Fibroblast of lung (primary cell): Measurements from ENCODE around the gene UCN2. TPM values are rescaled to one million over a fixed set of nuclear protein-coding genes. Genes with fewer than 3 reads are reported as not detected.

Source experiments
- DNase-seq, 2 donors: peaks; one replicate each; pipeline versions ENCODE4 v3.0.0 to v3.0.0-alpha.2; 2010; ENCODE audit warnings: low read depth in 2 of 2
- H2AFZ ChIP-seq: 2 replicates; pipeline ENCODE4 v1.5.1; 2012; ENCODE audit warnings: low read length, control low read depth, inconsistent platforms
- H3K27ac ChIP-seq: 2 replicates; pipeline ENCODE4 v1.5.1; 2011; ENCODE audit warnings: low read length, control low read depth; ENCODE audit not compliant: insufficient read depth
- H3K27me3 ChIP-seq: 2 replicates; pipeline ENCODE4 v1.5.1; 2011; ENCODE audit warnings: mild to moderate bottlenecking, low read length; ENCODE audit not compliant: control insufficient read depth, insufficient read depth
- H3K36me3 ChIP-seq: 2 replicates; pipeline ENCODE4 v1.5.1; 2011; ENCODE audit warnings: low read length; ENCODE audit not compliant: control insufficient read depth, insufficient read depth
- H3K4me1 ChIP-seq: 2 replicates; pipeline ENCODE4 v1.5.1; 2011; ENCODE audit warnings: low read length; ENCODE audit not compliant: control insufficient read depth, insufficient read depth; ENCODE audit errors: extremely low read depth
- H3K4me2 ChIP-seq: 2 replicates; pipeline ENCODE4 v1.5.1; 2011; ENCODE audit warnings: low read length, control low read depth; ENCODE audit not compliant: insufficient read depth; ENCODE audit errors: extremely low read depth
- H3K4me3 ChIP-seq, 4 experiments: fragments of 200-600 bp in 1 of 4; sonication (generic) in 1 of 4; replicated peaks in 1 of 4; 2 replicates each; pipeline ENCODE4 v1.5.1; 2011 to 2016; ENCODE audit warnings: low read length in 4 of 4, low read depth in 3 of 4, mild to moderate bottlenecking in 3 of 4, control low read depth in 2 of 4, inconsistent platforms in 1 of 4, mixed read lengths in 1 of 4; ENCODE audit not compliant: insufficient read depth in 1 of 4; ENCODE audit errors: control extremely low read depth in 1 of 4
- H3K79me2 ChIP-seq: 2 replicates; pipeline ENCODE4 v1.5.1; 2012; ENCODE audit warnings: mild to moderate bottlenecking, low read length, inconsistent platforms; ENCODE audit not compliant: control insufficient read depth, insufficient read depth
- H3K9ac ChIP-seq: 2 replicates; pipeline ENCODE4 v1.5.1; 2011; ENCODE audit warnings: mild to moderate bottlenecking, low read length, control low read depth; ENCODE audit not compliant: insufficient read depth
- H3K9me3 ChIP-seq: 2 replicates; pipeline ENCODE4 v1.5.1; 2012; ENCODE audit warnings: low read depth, low read length; ENCODE audit not compliant: control insufficient read depth, insufficient read depth
- H4K20me1 ChIP-seq: 2 replicates; pipeline ENCODE4 v1.5.1; 2011; ENCODE audit warnings: low read length; ENCODE audit not compliant: control insufficient read depth, insufficient read depth; ENCODE audit errors: extremely low read depth
- EZH2 ChIP-seq: IDR thresholded peaks from 2 replicates; pipeline ENCODE4 v1.5.1; 2012; ENCODE audit warnings: low read length, control low read depth, mild to moderate bottlenecking; ENCODE audit errors: missing control alignments
- polyA plus RNA-seq, 2 donors: library from polyadenylated mRNA; depleted of rRNA in 1 of 2; stranded (reverse) in 1 of 2; unstranded in 1 of 2; fragments of >200 nt; gene quantifications; 2 replicates each; pipeline ENCODE4 v1.2.1, GENCODE V29; 2011 to 2012; ENCODE audit warnings: missing spikeins in 1 of 2
- total RNA-seq: library from RNA; depleted of rRNA; stranded (reverse); fragments of >200 nt; gene quantifications from 2 replicates; pipeline ENCODE4 v1.2.1, GENCODE V29; 2014
- TF ChIP-seq, protein P1 (sequence below), 2 donors: IDR thresholded peaks in 1 of 2; conservative IDR thresholded peaks in 1 of 2; 1 replicate in 1 of 2; 2 replicates in 1 of 2; pipeline ENCODE4 v1.5.1; 2011 to 2012; ENCODE audit warnings: low read length in 2 of 2, control low read depth in 1 of 2, inconsistent platforms in 1 of 2, low read depth in 1 of 2, mild to moderate bottlenecking in 1 of 2

UCN2 gene
- total and polyA plus RNA-seq, 2 donors (not counting 1 experiment from before 2014, with no cell fraction given): 0.07 to 0.66 TPM

DNA sequence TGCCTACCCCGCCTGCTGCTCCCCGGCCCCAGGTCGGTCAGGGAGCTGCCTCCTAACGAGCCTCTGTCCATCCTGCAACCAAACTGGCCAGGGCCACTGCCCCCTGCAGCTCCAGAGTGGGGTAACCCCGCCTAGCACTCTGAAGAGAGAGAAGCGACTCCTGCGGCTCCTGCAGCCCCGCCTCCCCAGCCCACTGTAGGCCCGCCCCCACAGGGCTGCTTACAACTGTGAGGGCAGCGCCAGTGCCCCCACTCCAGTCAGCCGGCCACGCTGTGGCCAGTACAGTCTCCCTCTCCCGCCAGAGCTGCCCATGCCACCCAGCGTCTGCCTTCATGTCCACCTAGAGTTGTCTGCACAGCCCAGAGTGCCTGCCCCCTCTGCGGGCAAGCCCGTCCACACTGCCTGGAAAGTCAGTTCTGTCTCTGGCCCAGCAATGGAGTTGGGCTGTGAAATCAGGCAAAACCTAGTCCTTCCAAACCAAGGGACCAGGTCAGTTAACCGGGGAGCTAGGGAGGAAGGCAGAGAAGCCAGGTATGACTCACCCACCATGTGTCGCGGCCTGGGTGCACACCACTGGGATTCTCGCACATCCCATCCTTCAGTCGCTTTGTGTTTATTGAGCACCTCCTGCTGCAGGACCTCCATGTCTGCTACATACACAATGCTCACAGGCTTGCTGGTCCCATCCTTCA is 2.4 kb downstream of the UCN2 start:
- Histone ChIP-seq H3K9ac (no peak overlapping the region), H3K4me1 (peaks cover 46% of the 10 kb centered on the region)

DNA sequence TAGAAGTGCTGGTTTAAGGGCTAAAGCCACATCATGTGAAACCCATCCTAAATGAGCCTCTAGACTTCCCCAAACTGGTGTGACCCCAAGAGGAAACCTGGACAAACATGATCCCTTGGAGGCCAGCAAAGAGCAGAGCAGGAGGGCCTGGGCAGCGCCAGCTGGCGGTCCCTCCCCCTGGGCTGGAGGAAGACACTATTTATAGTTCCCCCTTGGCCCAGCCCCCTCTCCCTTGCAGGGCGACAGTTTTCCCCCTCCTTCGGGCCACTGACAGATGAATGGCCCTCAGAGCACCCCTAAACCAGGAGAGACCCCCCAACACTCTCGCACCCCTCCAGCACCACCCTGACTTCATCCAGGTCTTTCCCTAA is 2.9 kb downstream of the UCN2 start:
- no peaks in the 10 kb centered on the region for H4K20me1 ChIP-seq
- H3K4me1 ChIP-seq: peaks cover 43% of the 10 kb centered on the region
- no peak overlapping the region for H3K9ac ChIP-seq
- H3K4me2 ChIP-seq: peak overlapping the region; percentile 70
- no peaks in the 10 kb centered on the region for H3K27me3 ChIP-seq
- TF ChIP-seq, protein P1, sequence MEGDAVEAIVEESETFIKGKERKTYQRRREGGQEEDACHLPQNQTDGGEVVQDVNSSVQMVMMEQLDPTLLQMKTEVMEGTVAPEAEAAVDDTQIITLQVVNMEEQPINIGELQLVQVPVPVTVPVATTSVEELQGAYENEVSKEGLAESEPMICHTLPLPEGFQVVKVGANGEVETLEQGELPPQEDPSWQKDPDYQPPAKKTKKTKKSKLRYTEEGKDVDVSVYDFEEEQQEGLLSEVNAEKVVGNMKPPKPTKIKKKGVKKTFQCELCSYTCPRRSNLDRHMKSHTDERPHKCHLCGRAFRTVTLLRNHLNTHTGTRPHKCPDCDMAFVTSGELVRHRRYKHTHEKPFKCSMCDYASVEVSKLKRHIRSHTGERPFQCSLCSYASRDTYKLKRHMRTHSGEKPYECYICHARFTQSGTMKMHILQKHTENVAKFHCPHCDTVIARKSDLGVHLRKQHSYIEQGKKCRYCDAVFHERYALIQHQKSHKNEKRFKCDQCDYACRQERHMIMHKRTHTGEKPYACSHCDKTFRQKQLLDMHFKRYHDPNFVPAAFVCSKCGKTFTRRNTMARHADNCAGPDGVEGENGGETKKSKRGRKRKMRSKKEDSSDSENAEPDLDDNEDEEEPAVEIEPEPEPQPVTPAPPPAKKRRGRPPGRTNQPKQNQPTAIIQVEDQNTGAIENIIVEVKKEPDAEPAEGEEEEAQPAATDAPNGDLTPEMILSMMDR (conservative IDR thresholded peaks at IDR 0.05 in 1 of 2, IDR thresholded peaks at IDR 0.05 in 1 of 2; ENCODE audit: low read depth in 1 of 2, low read length in 2 of 2): no peak
- no peak for TF ChIP-seq EZH2
- H2AFZ ChIP-seq: peak overlapping the region; percentile 18
- H3K9me3 ChIP-seq: no peaks in the 10 kb centered on the region
- DNase-seq: peak; percentile 15 to 19
- H3K79me2 ChIP-seq: no peaks in the 10 kb centered on the region
- peaks cover 6% of the 10 kb centered on the region for H3K36me3 ChIP-seq
- peak overlapping the region in 3 of 4 experiments; percentile 6 to 44 (median 7) for H3K4me3 ChIP-seq
- peak overlapping the region; percentile 26 for H3K27ac ChIP-seq

More for the DNA sequence above, 2.4 kb downstream of the UCN2 start:
- no peaks in the 10 kb centered on the region for H3K27me3 ChIP-seq
- peak; percentile 63 for DNase-seq
- H3K36me3 ChIP-seq: peaks cover 6% of the 10 kb centered on the region
- no peaks in the 10 kb centered on the region for H3K79me2 ChIP-seq
- peak overlapping the region in 2 of 4 experiments; percentile 6 to 44 for H3K4me3 ChIP-seq
- H4K20me1 ChIP-seq: no peaks in the 10 kb centered on the region
- H2AFZ ChIP-seq: peak overlapping the region; percentile 43
- peak overlapping the region; percentile 26 for H3K27ac ChIP-seq
- H3K4me2 ChIP-seq: peak overlapping the region; percentile 70
- H3K9me3 ChIP-seq: no peaks in the 10 kb centered on the region
- TF ChIP-seq, protein P1 (conservative IDR thresholded peaks at IDR 0.05 in 1 of 2, IDR thresholded peaks at IDR 0.05 in 1 of 2; ENCODE audit: low read depth in 1 of 2, low read length in 2 of 2): peak; percentile 41 to 52
- no peak for TF ChIP-seq EZH2

DNA sequence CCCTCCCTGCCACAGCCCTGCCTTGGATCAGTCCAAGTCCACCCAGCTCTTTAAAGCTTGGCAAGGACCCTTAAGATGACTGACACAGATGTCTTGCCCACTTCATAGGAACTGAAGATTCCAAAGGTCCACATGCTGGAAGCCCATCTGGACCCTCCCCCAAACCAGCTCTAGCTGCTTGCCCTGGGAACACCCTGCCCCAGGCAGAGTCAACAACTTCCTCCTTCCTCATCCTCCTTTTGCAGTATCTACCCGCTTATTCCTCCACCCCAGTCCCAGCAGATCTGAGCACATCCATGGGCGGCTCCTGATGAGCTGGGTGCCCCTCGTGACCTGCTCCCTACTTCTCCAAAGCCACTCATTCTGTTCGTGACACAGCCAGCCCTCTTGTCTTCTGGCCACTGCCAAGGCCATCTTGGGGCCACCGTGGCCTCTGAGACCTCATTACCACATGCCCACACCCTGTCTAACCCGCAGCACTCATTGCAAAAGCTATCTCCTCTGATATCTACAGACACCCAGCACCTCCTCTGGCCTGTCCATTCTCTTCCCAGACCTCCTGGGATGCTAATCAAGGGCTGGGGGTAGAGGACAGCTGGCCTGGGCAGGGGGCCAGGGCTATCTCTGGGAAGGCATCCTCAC is 5.0 kb downstream of the UCN2 start:
- Histone ChIP-seq H3K36me3 (peaks cover 6% of the 10 kb centered on the region), H4K20me1 (no peaks in the 10 kb centered on the region), H3K27ac (no peak overlapping the region), H2AFZ (no peak overlapping the region), H3K4me2 (no peak overlapping the region), H3K79me2 (no peaks in the 10 kb centered on the region), H3K4me1 (peaks cover 37% of the 10 kb centered on the region), H3K9ac (no peak overlapping the region), H3K9me3 (no peaks in the 10 kb centered on the region), H3K27me3 (no peaks in the 10 kb centered on the region), H3K4me3 (no peak overlapping the region)
- TF ChIP-seq EZH2: no peak
- TF ChIP-seq, protein P1 (conservative IDR thresholded peaks at IDR 0.05 in 1 of 2, IDR thresholded peaks at IDR 0.05 in 1 of 2; ENCODE audit: low read depth in 1 of 2, low read length in 2 of 2): no peak
- DNase-seq: no peak
